SK-N-MC (cell line): ENCODE measurements around the gene ZNRF3.
"Not testable (repeated sequence)": the region's sequence is repeated elsewhere in the genome, so short reads cannot be mapped to it uniquely, and the experiment has no call there.

Experiments used
- DNase-seq: peaks from one replicate; pipeline ENCODE4 v3.0.0-alpha.2; 2011; ENCODE audit warnings: low read depth, low spot score
- H3K27ac ChIP-seq: fragments of 200-600 bp; sonication (generic); 2 replicates; pipeline ENCODE4 v1.5.1; 2016; ENCODE audit warnings: mixed run types
- H3K36me3 ChIP-seq: fragments of 200-600 bp; sonication (generic); 2 replicates; pipeline ENCODE4 v1.6.1; 2017; ENCODE audit warnings: antibody characterized with exemption, low read length, mixed read lengths; ENCODE audit not compliant: insufficient read depth
- H3K4me3 ChIP-seq: fragments of 200-600 bp; sonication (generic); 2 replicates; pipeline ENCODE4 v1.5.1; 2016
- H3K9ac ChIP-seq: fragments of 200-600 bp; sonication (generic); 2 replicates; pipeline ENCODE4 v1.8.0; 2017; ENCODE audit warnings: mixed run types, mixed read lengths; ENCODE audit not compliant: insufficient read length
- H3K9me3 ChIP-seq: fragments of 200-600 bp; sonication (generic); 2 replicates; pipeline ENCODE4 v1.6.1; 2017; ENCODE audit warnings: low read depth, mild to moderate bottlenecking, antibody characterized with exemption, low read length, moderate library complexity, mixed read lengths
- EZH2 ChIP-seq: fragments of 200-600 bp; sonication (generic); IDR thresholded peaks from one replicate; pipeline ENCODE4 v1.6.1; 2017; ENCODE audit warnings: antibody characterized with exemption
- FOXP2 ChIP-seq: optimal IDR thresholded peaks from 2 replicates; pipeline ENCODE3; 2011; ENCODE audit warnings: mild to moderate bottlenecking, moderate library complexity; ENCODE audit not compliant: insufficient read depth; ENCODE audit errors: extremely low read length, control extremely low read depth
- POLR2AphosphoS5 ChIP-seq: IDR thresholded peaks from 2 replicates; pipeline ENCODE4 v1.6.1; 2012; ENCODE audit warnings: mild to moderate bottlenecking, low read depth, low read length, borderline replicate concordance

The ZNRF3 gene

DNA sequence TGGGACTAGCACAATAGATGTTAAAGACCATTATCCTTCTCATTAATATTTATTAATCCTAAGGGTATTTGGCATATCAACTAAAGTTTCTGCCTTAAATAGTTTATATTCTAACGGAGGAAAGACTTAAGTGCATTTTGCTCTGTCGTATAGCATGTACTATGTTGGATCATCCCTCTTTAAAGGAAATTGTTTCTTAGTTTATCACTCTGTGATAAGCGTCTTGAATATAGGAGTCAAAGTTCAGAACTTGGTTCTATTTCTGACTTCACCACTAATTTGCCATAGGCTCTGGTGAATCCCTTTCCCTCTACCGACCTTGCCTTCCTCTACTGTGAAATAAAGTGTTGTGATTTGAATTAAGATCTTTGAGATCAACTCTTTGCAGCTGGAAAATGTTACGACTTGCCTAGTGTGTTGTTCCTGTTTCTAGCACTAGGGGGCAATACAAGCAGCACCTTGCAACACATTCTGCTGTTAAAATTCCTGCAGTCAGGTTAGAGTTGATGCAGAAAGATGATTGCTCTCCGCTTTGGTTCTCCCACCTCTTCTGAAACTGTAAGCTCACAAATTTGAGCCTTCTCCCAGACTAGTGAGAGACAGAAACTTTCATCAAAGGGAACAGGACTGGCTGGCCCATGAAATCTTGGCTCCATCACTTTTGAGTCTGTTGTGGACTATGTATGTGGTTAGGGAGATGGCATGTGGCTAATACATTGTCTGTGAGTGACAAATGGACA, 27.8 kb upstream of the ZNRF3 start:
- no peak for TF ChIP-seq EZH2
- TF ChIP-seq POLR2AphosphoS5 = no peak
- no peak for TF ChIP-seq FOXP2
- DNase-seq = peak; percentile 39
- H3K9ac ChIP-seq = no peak overlapping the region
- no peaks in the 10 kb centered on the region for H3K9me3 ChIP-seq
- no peaks in the 10 kb centered on the region for H3K36me3 ChIP-seq
- no peak overlapping the region for H3K4me3 ChIP-seq
- H3K27ac ChIP-seq = no peak overlapping the region

DNA sequence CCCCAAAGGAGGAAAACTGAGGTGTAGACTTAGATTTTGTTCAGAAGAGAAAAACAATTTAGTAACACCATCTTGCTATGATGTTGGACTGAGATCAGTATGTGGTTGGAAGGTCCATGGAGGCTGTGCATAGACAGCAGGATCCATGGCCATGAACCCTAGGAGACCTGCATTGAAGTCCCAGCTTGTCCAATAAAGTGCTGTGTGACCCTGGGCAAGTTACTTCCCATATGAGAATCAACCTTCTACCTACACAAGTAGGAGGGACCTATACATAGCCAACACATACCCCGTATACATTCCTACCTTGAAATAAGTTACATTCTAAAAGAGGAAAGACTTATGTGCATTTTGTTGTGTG, 27.3 kb upstream of the ZNRF3 start:
- Histone ChIP-seq H3K9me3 (no peaks in the 10 kb centered on the region), H3K36me3 (no peaks in the 10 kb centered on the region), H3K27ac (no peak overlapping the region), H3K9ac (no peak overlapping the region), H3K4me3 (no peak overlapping the region)
- no peak for DNase-seq
- TF ChIP-seq EZH2 (no peak), POLR2AphosphoS5 (no peak), FOXP2 (no peak)

DNA sequence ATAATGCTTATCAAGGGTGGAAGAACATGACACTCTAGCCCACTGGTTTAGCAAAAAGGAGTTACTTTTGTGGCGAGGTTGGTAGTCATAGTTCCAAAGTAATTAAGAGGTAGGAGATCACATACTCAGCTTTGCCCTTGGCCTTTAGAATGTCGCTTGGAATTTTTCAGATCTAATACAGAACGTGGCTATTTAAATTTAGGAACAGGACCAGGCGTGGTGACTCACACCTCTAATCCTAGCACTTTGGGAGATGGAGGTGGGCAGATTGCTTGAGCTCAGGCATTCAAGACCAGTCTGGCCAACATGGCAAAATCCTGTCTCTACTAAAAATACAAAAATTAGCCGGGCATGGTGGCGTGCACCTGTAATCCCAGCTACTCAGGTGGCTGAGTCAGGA, 26.1 kb upstream of the ZNRF3 start:
- no peaks in the 10 kb centered on the region for H3K36me3 ChIP-seq
- no peaks in the 10 kb centered on the region for H3K9me3 ChIP-seq
- DNase-seq = no peak
- no peak overlapping the region for H3K4me3 ChIP-seq
- H3K27ac ChIP-seq = no peak overlapping the region
- TF ChIP-seq EZH2 (no peak), FOXP2 (no peak)
- H3K9ac ChIP-seq = no peak overlapping the region

DNA sequence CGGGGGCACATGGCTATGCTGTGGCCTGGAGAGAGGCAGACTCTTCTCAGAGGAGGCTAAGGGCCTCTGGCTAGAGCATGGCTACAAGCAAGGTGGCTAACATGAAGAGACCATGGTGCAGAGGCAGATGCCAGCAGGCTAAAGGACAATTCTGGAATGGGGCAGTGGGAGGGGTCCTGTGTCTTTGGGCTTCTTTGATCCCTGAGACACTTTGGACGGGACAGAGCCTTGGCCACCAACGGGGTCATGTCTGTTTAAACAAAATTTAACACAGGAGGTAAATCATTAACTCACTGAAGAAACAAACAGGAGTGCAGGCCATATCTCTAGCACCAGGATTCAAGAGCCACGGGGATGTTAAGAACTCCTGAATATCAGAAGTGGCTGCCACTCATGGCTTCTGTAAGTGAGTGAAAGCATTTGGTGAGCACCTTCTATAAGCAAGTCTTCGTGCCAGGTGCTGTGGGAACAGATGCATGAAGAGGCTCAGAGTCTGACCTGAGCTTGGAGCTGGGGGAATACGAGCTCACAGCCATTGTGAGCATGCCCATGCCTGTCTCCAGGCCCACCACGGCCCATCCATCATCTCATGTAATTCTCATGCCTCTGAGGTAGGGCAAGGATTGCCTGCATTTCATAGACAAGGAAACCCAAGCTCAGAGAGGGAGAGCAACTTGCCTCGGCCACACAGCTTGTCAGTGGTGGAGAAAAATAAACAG, 18.3 kb upstream of the ZNRF3 start:
- no peaks in the 10 kb centered on the region for H3K9me3 ChIP-seq
- H3K9ac ChIP-seq = no peak overlapping the region
- H3K27ac ChIP-seq = no peak overlapping the region
- H3K36me3 ChIP-seq = no peaks in the 10 kb centered on the region
- no peak for DNase-seq
- H3K4me3 ChIP-seq = no peak overlapping the region
- TF ChIP-seq EZH2 = no peak
- no peak for TF ChIP-seq POLR2AphosphoS5
- TF ChIP-seq FOXP2 = no peak

DNA sequence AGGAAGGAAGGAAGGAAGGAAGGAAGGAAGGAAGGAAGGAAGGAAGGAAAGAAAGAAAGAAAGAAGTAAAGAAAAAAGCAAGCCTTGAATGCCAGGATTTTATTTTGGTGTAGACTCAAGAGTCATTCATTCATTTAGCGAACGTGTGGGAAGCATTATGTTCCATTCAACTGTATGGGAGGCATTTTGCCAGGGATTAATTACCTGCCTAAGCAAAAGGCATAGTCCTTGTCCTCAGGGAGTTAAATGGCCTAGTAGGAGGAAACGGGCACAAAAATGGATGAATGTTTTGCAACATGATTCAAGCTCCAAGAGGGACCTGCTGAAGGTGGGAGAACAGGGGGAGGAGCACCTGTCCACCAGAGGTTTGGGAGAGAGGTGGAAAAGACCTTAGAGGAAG, 16.2 kb upstream of the ZNRF3 start:
- no peak overlapping the region for H3K27ac ChIP-seq
- no peak for TF ChIP-seq FOXP2
- no peak for TF ChIP-seq EZH2
- TF ChIP-seq POLR2AphosphoS5 = no peak
- no peak overlapping the region for H3K4me3 ChIP-seq
- no peak overlapping the region for H3K9ac ChIP-seq
- no peaks in the 10 kb centered on the region for H3K36me3 ChIP-seq
- H3K9me3 ChIP-seq = no peaks in the 10 kb centered on the region
- no peak for DNase-seq

DNA sequence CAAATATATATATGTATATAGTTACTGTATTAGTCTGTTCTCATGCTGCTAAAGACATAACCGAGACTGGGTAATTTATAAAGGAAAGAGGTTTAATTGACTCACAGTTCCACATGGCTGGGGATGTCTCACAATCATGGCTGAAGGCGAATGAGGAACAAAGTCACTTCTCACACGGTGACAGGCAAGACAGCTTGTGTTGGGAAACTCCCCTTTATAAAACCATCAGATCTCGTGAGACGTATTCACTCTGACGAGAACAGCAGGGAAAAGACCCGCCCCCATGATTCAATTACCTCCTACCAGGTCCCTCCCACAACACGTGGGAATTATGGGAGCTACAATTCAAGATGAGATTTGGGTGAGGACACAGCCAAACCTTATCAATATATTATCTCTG, 15.0 kb upstream of the ZNRF3 start:
- H3K4me3 ChIP-seq, H3K36me3 ChIP-seq, H3K9me3 ChIP-seq, H3K9ac ChIP-seq, H3K27ac ChIP-seq, DNase-seq: not testable (repeated sequence)

DNA sequence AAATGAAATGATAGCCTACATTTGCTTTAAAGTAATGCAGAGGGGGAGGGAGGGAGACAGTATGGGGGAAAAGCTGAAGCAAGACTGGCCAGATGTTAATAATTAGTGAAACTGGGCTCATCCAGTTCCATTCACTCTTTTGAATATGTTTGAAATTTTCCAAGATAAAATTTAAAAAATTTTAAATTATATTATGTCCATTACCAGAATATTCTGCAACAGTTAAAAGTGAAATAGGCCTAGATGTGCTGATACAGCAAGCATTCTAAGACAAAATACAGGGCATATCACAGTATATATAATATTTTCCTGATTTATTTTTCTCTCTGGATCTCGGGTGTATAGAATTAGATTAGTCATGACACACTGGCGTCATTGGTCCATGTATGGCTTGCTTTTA, 13.6 kb upstream of the ZNRF3 start:
- Histone ChIP-seq H3K27ac (peak overlapping the region; percentile 70; the same call in 1 of the 2 replicates), H3K9me3 (no peaks in the 10 kb centered on the region), H3K36me3 (no peaks in the 10 kb centered on the region), H3K9ac (no peak overlapping the region), H3K4me3 (no peak overlapping the region)
- DNase-seq = no peak
- TF ChIP-seq EZH2 (no peak), FOXP2 (no peak), POLR2AphosphoS5 (no peak)

DNA sequence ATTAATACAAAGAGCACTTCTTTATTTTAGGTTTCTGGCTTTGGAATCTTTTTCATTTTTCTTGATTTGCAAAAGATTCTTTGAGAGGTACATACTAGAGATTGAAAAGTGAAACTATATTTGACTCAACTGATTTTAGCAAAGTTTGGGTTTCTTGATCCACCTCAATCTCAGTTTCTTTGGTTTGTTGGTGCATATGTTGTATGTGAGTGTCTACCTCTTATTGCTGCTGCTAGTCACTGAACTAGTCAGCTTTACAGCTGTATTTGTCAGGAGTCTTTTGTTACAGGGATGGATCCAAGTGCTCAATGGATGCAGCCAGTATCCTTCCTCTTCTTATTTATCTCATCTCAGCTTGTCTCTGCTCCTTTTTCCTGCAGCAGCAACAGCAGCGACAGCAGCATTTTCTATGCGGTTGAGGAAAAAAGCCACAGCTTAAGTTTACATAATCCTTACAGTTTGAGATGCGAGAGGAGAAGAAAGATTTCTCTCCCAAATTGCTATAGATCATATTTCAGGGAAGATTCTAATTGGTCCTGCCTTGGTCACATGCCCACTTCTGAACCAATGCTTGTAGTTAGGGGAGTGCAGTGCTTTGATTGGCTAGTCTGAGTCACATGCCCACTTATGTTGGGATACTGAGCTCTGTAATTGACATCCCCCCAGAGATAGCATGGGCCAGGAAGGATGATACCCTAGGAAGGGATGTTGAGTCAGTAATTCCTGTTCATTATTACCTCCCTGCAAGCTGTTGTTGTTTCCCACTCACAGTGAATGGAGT, 10.0 kb upstream of the ZNRF3 start:
- Histone ChIP-seq H3K36me3 (no peaks in the 10 kb centered on the region), H3K4me3 (no peak overlapping the region), H3K27ac (no peak overlapping the region), H3K9me3 (no peaks in the 10 kb centered on the region), H3K9ac (no peak overlapping the region)
- no peak for DNase-seq
- TF ChIP-seq EZH2 (no peak), POLR2AphosphoS5 (no peak), FOXP2 (no peak)

DNA sequence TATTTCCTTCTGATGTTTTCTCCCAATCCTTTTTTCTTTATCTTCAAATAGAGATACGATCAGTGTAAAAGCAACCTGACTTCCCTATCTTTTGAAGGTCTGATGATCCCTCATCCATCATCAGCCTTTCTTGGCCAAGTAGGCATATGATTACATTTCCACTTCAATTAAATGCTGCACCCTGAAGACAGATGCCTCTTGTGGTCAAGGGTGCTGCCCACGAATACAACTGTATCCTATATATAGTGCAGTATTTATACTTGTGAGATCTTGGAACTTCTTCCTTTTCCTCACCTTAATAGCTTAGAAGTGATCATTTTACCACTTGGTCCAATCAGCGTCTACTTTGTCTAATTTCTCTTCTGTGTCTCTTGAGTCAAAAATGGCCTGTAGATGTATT, 9.3 kb upstream of the ZNRF3 start:
- Histone ChIP-seq H3K9me3 (no peaks in the 10 kb centered on the region), H3K4me3 (no peak overlapping the region), H3K27ac (no peak overlapping the region), H3K9ac (no peak overlapping the region), H3K36me3 (no peaks in the 10 kb centered on the region)
- TF ChIP-seq EZH2 = no peak
- TF ChIP-seq FOXP2 = no peak
- TF ChIP-seq POLR2AphosphoS5 = no peak
- DNase-seq = no peak
